KMS-11 (cell line): ENCODE results near the gene PLCD1.

Source experiments
- H2AFZ ChIP-seq: fragments of 200-600 bp; sonication (generic); 2 replicates; pipeline ENCODE4 v1.6.1; 2016; ENCODE audit warnings: antibody characterized with exemption, mixed run types, low read depth
- H3K27ac ChIP-seq: fragments of 200-600 bp; sonication (generic); 2 replicates; pipeline ENCODE4 v1.6.1; 2016; ENCODE audit warnings: mild to moderate bottlenecking, mixed run types
- H3K27me3 ChIP-seq: fragments of 200-600 bp; sonication (generic); 2 replicates; pipeline ENCODE4 v1.6.1; 2017; ENCODE audit warnings: mild to moderate bottlenecking, low read depth, mixed run types, moderate library complexity; ENCODE audit not compliant: insufficient read depth
- H3K36me3 ChIP-seq: fragments of 200-600 bp; sonication (generic); 2 replicates; pipeline ENCODE4 v1.6.1; 2017; ENCODE audit warnings: mild to moderate bottlenecking, mixed run types; ENCODE audit not compliant: insufficient read depth
- H3K4me1 ChIP-seq: fragments of 200-600 bp; sonication (generic); 2 replicates; pipeline ENCODE4 v1.6.1; 2016; ENCODE audit warnings: mild to moderate bottlenecking, low read depth, mixed run types; ENCODE audit not compliant: poor library complexity, severe bottlenecking
- H3K4me2 ChIP-seq: fragments of 200-600 bp; sonication (generic); 2 replicates; pipeline ENCODE4 v1.7.0; 2016; ENCODE audit warnings: mild to moderate bottlenecking, mixed run types
- H3K4me3 ChIP-seq: fragments of 200-600 bp; sonication (generic); IDR thresholded peaks from 2 replicates; pipeline ENCODE4 v1.6.1; 2017; ENCODE audit warnings: low read depth, low read length, mixed read lengths; ENCODE audit not compliant: insufficient read depth
- H3K79me2 ChIP-seq: fragments of 200-600 bp; sonication (generic); 2 replicates; pipeline ENCODE4 v1.6.1; 2016; ENCODE audit warnings: low read depth, mixed run types; ENCODE audit not compliant: insufficient read depth
- H3K9ac ChIP-seq: fragments of 200-600 bp; sonication (generic); 2 replicates; pipeline ENCODE4 v1.6.1; 2016; ENCODE audit warnings: mild to moderate bottlenecking, mixed run types
- H4K20me1 ChIP-seq: fragments of 200-600 bp; sonication (generic); 2 replicates; pipeline ENCODE4 v1.6.1; 2016; ENCODE audit warnings: mild to moderate bottlenecking, mixed run types; ENCODE audit not compliant: insufficient read depth
- TF ChIP-seq, protein P1 (sequence below): fragments of 200-600 bp; sonication (generic); conservative IDR thresholded peaks from 2 replicates; pipeline ENCODE4 v1.6.1; 2017; ENCODE audit warnings: low read depth, mild to moderate bottlenecking, antibody characterized with exemption, low read length, moderate library complexity, mixed read lengths

The PLCD1 gene

DNA sequence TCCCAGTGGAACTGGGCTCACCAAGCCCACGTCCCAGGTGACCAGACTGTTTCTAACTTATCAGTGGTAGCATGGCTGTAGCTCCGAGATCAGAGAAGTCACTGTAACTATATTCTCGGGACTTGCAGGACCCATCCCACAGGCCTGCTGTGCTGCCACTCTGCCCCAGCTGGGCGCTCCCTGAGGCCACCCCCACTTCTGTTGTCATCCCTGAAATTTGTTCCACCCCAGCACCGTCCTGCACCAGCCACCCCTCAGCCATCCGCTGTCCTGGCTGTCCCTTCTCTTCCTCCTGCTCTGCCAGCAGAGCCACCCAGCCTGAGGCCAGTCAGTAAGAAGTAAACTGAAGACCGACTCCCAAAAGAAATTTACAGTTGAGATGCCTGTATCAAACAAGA, 71.9 kb downstream of the PLCD1 start:
- no peak overlapping the region for H3K27ac ChIP-seq
- H3K27me3 ChIP-seq: no peaks in the 10 kb centered on the region
- H3K9ac ChIP-seq: no peak overlapping the region
- no peaks in the 10 kb centered on the region for H4K20me1 ChIP-seq
- H3K4me3 ChIP-seq: no peak overlapping the region
- no peak overlapping the region for H3K4me2 ChIP-seq
- no peaks in the 10 kb centered on the region for H3K36me3 ChIP-seq
- H3K79me2 ChIP-seq: no peaks in the 10 kb centered on the region
- TF ChIP-seq, protein P1, sequence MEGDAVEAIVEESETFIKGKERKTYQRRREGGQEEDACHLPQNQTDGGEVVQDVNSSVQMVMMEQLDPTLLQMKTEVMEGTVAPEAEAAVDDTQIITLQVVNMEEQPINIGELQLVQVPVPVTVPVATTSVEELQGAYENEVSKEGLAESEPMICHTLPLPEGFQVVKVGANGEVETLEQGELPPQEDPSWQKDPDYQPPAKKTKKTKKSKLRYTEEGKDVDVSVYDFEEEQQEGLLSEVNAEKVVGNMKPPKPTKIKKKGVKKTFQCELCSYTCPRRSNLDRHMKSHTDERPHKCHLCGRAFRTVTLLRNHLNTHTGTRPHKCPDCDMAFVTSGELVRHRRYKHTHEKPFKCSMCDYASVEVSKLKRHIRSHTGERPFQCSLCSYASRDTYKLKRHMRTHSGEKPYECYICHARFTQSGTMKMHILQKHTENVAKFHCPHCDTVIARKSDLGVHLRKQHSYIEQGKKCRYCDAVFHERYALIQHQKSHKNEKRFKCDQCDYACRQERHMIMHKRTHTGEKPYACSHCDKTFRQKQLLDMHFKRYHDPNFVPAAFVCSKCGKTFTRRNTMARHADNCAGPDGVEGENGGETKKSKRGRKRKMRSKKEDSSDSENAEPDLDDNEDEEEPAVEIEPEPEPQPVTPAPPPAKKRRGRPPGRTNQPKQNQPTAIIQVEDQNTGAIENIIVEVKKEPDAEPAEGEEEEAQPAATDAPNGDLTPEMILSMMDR: no peak
- no peaks in the 10 kb centered on the region for H3K4me1 ChIP-seq
- H2AFZ ChIP-seq: no peak overlapping the region
